22Rv1 (cell line): ENCODE data around the gene ZNF219.

ENCODE experiments used
- ZFX ChIP-seq: fragments of 450-650 bp; IDR thresholded peaks from 2 replicates; pipeline ENCODE4 v1.6.1; 2017; ENCODE audit warnings: antibody characterized with exemption, borderline replicate concordance
- TF ChIP-seq, protein P1 (sequence below): fragments of 450-650 bp; IDR thresholded peaks from 2 replicates; pipeline ENCODE4 v1.5.1; 2017; ENCODE audit warnings: mild to moderate bottlenecking

DNA sequence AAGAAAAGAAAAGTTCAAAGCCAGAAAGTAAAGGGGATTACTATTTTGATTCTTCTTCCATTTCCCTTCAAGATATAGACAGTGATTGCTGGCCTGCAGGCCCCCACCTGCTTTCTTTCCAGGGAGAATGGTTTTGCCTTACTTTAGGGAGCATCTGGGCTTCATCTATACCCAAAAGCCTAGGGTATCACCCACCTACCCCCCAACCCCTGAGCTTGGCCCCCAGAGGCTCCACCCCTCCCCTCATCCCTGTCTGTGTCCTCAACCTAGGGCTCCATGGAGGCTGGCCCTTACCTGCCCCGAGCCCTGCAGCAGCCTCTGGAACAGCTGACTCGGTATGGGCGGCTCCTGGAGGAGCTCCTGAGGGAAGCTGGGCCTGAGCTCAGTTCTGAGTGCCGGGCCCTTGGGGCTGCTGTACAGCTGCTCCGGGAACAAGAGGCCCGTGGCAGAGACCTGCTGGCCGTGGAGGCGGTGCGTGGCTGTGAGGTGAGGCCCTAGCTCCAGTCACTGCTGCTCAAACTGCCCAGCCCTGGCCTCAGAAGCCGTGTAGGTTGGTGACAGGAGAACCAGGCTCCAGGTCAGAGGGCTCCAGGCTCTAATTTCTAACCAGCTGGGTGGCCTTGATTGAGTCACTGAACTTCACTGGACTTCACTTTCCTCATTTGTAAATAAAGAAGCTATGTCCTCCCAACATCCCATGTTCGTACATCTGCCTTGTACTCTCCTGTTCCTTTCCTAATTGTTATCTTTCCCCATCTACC, 14.7 kb downstream of the ZNF219 start:
- TF ChIP-seq, protein P1, sequence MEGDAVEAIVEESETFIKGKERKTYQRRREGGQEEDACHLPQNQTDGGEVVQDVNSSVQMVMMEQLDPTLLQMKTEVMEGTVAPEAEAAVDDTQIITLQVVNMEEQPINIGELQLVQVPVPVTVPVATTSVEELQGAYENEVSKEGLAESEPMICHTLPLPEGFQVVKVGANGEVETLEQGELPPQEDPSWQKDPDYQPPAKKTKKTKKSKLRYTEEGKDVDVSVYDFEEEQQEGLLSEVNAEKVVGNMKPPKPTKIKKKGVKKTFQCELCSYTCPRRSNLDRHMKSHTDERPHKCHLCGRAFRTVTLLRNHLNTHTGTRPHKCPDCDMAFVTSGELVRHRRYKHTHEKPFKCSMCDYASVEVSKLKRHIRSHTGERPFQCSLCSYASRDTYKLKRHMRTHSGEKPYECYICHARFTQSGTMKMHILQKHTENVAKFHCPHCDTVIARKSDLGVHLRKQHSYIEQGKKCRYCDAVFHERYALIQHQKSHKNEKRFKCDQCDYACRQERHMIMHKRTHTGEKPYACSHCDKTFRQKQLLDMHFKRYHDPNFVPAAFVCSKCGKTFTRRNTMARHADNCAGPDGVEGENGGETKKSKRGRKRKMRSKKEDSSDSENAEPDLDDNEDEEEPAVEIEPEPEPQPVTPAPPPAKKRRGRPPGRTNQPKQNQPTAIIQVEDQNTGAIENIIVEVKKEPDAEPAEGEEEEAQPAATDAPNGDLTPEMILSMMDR: no peak
- no peak for TF ChIP-seq ZFX
